ENCODE data around the gene TERF2IP.

Gene TERF2IP

GRCh38 chr16:75635036-75635435 is 12.5 kb upstream of the TERF2IP start:
- DNase-seq (ENCODE audit: low spot score) = no peak
- TF ChIP-seq CTCF (IDR thresholded peaks at IDR 0.05; ENCODE audit: extremely low read depth, insufficient read depth, missing control alignments) = no peak
- in situ Hi-C loops (cut with MboI; ENCODE audit: low pct_unique_long_range_greater_than_20kb, low sequenced_read_pairs, unreplicated experiment) = no loop called here

- no peak for TF ChIP-seq CTCF (IDR thresholded peaks at IDR 0.05; ENCODE audit: extremely low read depth, insufficient read depth, missing control alignments)
- in situ Hi-C loops (cut with MboI; ENCODE audit: low pct_unique_long_range_greater_than_20kb, low sequenced_read_pairs, unreplicated experiment) = no loop called here
- DNase-seq (ENCODE audit: low spot score) = no peak
These were observed 7.0 kb upstream of the TERF2IP start for GRCh38 chr16:75640598-75640997.

- peak; percentile 27 for TF ChIP-seq CTCF (IDR thresholded peaks at IDR 0.05; ENCODE audit: extremely low read depth, insufficient read depth, missing control alignments)
- in situ Hi-C loops (cut with MboI; ENCODE audit: low pct_unique_long_range_greater_than_20kb, low sequenced_read_pairs, unreplicated experiment) = no loop called here
- no peak for DNase-seq (ENCODE audit: low spot score)
These were observed 3.1 kb upstream of the TERF2IP start for GRCh38 chr16:75644240-75645012.

- in situ Hi-C loops (cut with MboI; ENCODE audit: low pct_unique_long_range_greater_than_20kb, low sequenced_read_pairs, unreplicated experiment) = no loop called here
- no peak for TF ChIP-seq CTCF (IDR thresholded peaks at IDR 0.05; ENCODE audit: extremely low read depth, insufficient read depth, missing control alignments)
- DNase-seq (ENCODE audit: low spot score) = no peak
These were observed 471 bp upstream of the TERF2IP start for GRCh38 chr16:75647112-75647491.

DNA sequence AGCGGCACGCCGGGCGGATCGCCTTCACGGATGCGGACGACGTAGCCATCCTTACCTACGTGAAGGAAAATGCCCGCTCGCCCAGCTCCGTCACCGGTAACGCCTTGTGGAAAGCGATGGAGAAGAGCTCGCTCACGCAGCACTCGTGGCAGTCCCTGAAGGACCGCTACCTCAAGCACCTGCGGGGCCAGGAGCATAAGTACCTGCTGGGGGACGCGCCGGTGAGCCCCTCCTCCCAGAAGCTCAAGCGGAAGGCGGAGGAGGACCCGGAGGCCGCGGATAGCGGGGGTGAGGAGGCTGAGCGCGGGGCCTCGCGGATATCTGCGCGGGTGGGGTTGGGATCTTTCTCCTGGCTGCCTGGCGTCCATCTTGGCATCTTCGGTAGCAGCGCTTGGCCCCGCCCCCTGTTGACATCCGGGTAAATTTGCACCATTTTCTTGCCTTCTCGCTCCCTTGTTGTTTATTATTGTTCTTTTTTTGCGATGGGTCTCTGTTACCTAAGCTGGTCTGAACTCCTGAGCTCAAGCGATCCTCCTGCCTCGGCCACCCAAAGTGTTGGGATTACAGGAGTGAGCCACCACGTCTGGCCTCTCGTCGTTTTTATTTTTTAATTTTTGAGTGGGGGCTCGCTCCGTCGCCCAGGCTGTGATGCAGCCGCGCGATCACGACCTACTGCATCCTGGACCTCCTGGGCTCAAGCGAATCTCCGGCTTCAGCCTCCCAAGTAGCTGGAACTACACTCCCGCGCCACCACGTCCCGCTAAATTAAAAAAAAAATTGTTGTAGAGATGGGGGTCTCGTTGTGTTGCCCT is 898 bp downstream of the TERF2IP start:
- peak; percentile 78 for DNase-seq (ENCODE audit: low spot score)
- no peak for TF ChIP-seq CTCF (IDR thresholded peaks at IDR 0.05; ENCODE audit: extremely low read depth, insufficient read depth, missing control alignments)
- in situ Hi-C loops (cut with MboI; ENCODE audit: low pct_unique_long_range_greater_than_20kb, low sequenced_read_pairs, unreplicated experiment) = no loop called here

DNA sequence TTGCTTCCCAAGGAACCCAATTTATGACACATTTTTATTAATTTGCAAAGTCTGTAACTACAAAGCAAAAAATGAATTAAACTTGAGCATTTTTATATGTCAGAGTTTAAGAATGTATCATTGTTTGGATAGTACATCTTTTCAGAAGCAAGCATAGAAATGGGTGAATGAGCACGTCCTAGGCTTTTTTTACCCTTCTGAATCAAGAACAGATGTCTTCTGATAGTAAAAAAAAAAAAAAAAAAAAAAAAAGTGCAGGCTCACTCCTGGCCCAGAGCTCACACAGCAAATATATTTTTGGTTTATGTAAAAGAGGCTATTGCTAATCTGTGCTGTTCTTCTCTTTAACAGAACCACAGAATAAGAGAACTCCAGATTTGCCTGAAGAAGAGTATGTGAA is 6.3 kb downstream of the TERF2IP start:
- TF ChIP-seq CTCF (IDR thresholded peaks at IDR 0.05; ENCODE audit: extremely low read depth, insufficient read depth, missing control alignments) = no peak
- in situ Hi-C loops (cut with MboI; ENCODE audit: low pct_unique_long_range_greater_than_20kb, low sequenced_read_pairs, unreplicated experiment) = loop anchor here (25.0 kb wide), 1 partner anchor 108 kb away; no protein-coding TSS in a partner anchor
- no peak for DNase-seq (ENCODE audit: low spot score)

Measured in GM13977 (cell line).